HepG2 (cell line): Measurements from ENCODE around the gene GDF11. TPM values are rescaled to one million over a fixed set of nuclear protein-coding genes. Genes with fewer than 3 reads are reported as not detected.

ENCODE experiments used
- FIP1L1 ChIP-seq: fragments of 200-400 bp; formaldehyde crosslinking; IDR thresholded peaks from 2 replicates; pipeline ENCODE4 v1.6.1; 2018; ENCODE audit warnings: low read depth, mild to moderate bottlenecking, low read length, moderate library complexity, borderline replicate concordance; ENCODE audit not compliant: insufficient read depth
- MAFF ChIP-seq: IDR thresholded peaks from 2 replicates; pipeline ENCODE4 v1.6.1; 2011; ENCODE audit warnings: low read depth, low read length, improper control_type of control experiment
- NAIF1 ChIP-seq: sonication (generic); formaldehyde crosslinking; IDR thresholded peaks from 2 replicates; pipeline ENCODE4 v1.5.0; 2020; ENCODE audit warnings: mild to moderate bottlenecking, missing genetic modification reagents, borderline replicate concordance
- RFX3 ChIP-seq: IDR thresholded peaks from 2 replicates; pipeline ENCODE4 v1.6.1; 2016; ENCODE audit warnings: missing biosample characterization, missing genetic modification reagents
- ZBTB42 ChIP-seq: sonication (generic); formaldehyde crosslinking; IDR thresholded peaks from 2 replicates; pipeline ENCODE4 v1.5.0; 2020; ENCODE audit warnings: mild to moderate bottlenecking, missing genetic modification reagents
- ZNF749 ChIP-seq: sonication (generic); formaldehyde crosslinking; IDR thresholded peaks from 2 replicates; pipeline ENCODE4 v1.8.0; 2022; ENCODE audit warnings: mild to moderate bottlenecking, missing genetic modification reagents, moderate library complexity, borderline replicate concordance
- ZNF790 ChIP-seq: sonication (generic); formaldehyde crosslinking; IDR thresholded peaks from 2 replicates; pipeline ENCODE4 v1.8.0; 2022; ENCODE audit warnings: missing genetic modification reagents, mild to moderate bottlenecking, borderline replicate concordance
- polyA plus RNA-seq, 8 experiments: library from polyadenylated mRNA; depleted of rRNA in 3 of 8; stranded (reverse) in 7 of 8; unstranded in 1 of 8; fragments of >200 nt; fragmentation: Illumina TruSeq in 4 of 8; extraction: Trizol in 4 of 8; gene quantifications; 2 replicates each; pipeline versions ENCODE4 v1.2.1 to v1.2.3, GENCODE V29; 2011 to 2016; ENCODE audit warnings: low read depth in 4 of 8, missing spikeins in 1 of 8, mixed read lengths in 1 of 8; ENCODE audit not compliant: insufficient read depth in 1 of 8
- total RNA-seq, 5 experiments: library from RNA; depleted of rRNA; stranded (reverse); fragments of >200 nt; fragmentation: Illumina TruSeq; extraction: Trizol; gene quantifications; 2 replicates each; pipeline ENCODE4 v1.2.3, GENCODE V29; 2016; ENCODE audit warnings: low read depth in 1 of 5
- TF ChIP-seq, protein P1 (sequence below): sonication (generic); formaldehyde crosslinking; IDR thresholded peaks from 2 replicates; pipeline ENCODE4 v1.9.0; 2021; ENCODE audit warnings: missing genetic modification reagents, borderline replicate concordance
- TF ChIP-seq, protein P2 (sequence below): sonication (generic); formaldehyde crosslinking; IDR thresholded peaks from 2 replicates; pipeline ENCODE4; 2020; ENCODE audit warnings: missing genetic modification reagents, mild to moderate bottlenecking, borderline replicate concordance
- TF ChIP-seq, protein P3 (sequence below): sonication (generic); formaldehyde crosslinking; IDR thresholded peaks from 2 replicates; pipeline ENCODE4 v1.4.0; 2020; ENCODE audit warnings: missing genetic modification reagents
- TF ChIP-seq, protein P4 (sequence below): sonication (generic); formaldehyde crosslinking; IDR thresholded peaks from 2 replicates; pipeline ENCODE4 v1.5.0; 2020; ENCODE audit warnings: mild to moderate bottlenecking, missing genetic modification reagents, borderline replicate concordance

Gene GDF11
- total and polyA plus RNA-seq, 2 of the 13 experiments (the other 11 are each of a cell fraction or from before 2014, with no cell fraction given), result 0.63 to 1.5 TPM

DNA sequence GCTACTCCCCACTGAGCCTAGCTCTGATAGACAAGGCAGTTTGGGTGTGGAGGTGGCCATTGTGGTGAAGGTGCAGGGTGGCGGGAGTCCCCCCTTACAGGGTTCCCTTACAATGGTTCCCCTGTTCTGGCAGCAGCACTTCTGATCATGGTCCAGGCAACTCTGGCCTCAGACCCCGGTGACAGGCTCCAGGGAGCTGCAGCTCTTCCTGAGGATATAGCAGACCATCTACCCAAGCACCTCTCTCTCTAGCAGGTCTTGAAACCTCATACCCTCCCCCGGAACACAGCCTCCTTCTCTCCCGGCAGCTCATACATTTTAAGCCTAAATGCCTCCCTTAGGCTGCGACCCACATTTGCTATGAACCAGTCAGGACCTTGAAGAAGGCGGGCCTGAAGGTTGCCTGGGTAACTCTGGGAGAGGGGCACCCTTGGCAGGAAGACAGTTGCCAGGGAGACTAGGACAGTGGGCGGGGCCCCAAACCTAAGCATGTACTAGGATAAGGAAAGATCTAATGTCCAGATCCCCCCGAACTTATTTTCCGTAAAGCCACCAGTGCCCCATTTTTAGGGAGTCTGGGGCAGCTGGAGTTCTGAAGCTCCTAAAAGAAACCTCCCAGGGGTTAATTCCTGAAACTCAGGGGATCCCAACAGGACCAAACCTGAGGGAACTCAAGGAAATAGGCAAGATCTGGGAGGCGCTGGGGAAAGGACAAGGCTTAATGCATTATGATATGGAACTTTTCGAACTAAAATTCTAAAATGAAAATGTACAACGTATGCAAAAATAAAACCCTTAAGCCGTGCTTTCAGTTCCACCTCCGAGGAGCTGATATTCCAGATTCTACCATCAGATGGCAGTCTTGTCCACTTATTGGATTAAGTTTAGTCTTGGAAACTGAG lies 4.5 kb upstream of the GDF11 start (continued):
- no peak for TF ChIP-seq NAIF1 (CRISPR knock-in tag)
- TF ChIP-seq, protein P1, sequence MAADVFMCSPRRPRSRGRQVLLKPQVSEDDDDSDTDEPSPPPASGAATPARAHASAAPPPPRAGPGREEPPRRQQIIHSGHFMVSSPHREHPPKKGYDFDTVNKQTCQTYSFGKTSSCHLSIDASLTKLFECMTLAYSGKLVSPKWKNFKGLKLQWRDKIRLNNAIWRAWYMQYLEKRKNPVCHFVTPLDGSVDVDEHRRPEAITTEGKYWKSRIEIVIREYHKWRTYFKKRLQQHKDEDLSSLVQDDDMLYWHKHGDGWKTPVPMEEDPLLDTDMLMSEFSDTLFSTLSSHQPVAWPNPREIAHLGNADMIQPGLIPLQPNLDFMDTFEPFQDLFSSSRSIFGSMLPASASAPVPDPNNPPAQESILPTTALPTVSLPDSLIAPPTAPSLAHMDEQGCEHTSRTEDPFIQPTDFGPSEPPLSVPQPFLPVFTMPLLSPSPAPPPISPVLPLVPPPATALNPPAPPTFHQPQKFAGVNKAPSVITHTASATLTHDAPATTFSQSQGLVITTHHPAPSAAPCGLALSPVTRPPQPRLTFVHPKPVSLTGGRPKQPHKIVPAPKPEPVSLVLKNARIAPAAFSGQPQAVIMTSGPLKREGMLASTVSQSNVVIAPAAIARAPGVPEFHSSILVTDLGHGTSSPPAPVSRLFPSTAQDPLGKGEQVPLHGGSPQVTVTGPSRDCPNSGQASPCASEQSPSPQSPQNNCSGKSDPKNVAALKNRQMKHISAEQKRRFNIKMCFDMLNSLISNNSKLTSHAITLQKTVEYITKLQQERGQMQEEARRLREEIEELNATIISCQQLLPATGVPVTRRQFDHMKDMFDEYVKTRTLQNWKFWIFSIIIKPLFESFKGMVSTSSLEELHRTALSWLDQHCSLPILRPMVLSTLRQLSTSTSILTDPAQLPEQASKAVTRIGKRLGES (CRISPR knock-in tag), result no peak
- no peak for TF ChIP-seq ZNF790
- TF ChIP-seq ZNF749 (CRISPR knock-in tag), result no peak
- TF ChIP-seq MAFF, result peak; percentile 93
- TF ChIP-seq, protein P2, sequence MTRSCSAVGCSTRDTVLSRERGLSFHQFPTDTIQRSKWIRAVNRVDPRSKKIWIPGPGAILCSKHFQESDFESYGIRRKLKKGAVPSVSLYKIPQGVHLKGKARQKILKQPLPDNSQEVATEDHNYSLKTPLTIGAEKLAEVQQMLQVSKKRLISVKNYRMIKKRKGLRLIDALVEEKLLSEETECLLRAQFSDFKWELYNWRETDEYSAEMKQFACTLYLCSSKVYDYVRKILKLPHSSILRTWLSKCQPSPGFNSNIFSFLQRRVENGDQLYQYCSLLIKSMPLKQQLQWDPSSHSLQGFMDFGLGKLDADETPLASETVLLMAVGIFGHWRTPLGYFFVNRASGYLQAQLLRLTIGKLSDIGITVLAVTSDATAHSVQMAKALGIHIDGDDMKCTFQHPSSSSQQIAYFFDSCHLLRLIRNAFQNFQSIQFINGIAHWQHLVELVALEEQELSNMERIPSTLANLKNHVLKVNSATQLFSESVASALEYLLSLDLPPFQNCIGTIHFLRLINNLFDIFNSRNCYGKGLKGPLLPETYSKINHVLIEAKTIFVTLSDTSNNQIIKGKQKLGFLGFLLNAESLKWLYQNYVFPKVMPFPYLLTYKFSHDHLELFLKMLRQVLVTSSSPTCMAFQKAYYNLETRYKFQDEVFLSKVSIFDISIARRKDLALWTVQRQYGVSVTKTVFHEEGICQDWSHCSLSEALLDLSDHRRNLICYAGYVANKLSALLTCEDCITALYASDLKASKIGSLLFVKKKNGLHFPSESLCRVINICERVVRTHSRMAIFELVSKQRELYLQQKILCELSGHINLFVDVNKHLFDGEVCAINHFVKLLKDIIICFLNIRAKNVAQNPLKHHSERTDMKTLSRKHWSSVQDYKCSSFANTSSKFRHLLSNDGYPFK (CRISPR knock-in tag), result no peak
- no peak for TF ChIP-seq ZBTB42 (CRISPR knock-in tag)
- no peak for TF ChIP-seq FIP1L1
- TF ChIP-seq, protein P3, sequence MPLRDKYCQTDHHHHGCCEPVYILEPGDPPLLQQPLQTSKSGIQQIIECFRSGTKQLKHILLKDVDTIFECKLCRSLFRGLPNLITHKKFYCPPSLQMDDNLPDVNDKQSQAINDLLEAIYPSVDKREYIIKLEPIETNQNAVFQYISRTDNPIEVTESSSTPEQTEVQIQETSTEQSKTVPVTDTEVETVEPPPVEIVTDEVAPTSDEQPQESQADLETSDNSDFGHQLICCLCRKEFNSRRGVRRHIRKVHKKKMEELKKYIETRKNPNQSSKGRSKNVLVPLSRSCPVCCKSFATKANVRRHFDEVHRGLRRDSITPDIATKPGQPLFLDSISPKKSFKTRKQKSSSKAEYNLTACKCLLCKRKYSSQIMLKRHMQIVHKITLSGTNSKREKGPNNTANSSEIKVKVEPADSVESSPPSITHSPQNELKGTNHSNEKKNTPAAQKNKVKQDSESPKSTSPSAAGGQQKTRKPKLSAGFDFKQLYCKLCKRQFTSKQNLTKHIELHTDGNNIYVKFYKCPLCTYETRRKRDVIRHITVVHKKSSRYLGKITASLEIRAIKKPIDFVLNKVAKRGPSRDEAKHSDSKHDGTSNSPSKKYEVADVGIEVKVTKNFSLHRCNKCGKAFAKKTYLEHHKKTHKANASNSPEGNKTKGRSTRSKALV (CRISPR knock-in tag), result no peak
- peak; percentile 81 for TF ChIP-seq RFX3
- TF ChIP-seq, protein P4, sequence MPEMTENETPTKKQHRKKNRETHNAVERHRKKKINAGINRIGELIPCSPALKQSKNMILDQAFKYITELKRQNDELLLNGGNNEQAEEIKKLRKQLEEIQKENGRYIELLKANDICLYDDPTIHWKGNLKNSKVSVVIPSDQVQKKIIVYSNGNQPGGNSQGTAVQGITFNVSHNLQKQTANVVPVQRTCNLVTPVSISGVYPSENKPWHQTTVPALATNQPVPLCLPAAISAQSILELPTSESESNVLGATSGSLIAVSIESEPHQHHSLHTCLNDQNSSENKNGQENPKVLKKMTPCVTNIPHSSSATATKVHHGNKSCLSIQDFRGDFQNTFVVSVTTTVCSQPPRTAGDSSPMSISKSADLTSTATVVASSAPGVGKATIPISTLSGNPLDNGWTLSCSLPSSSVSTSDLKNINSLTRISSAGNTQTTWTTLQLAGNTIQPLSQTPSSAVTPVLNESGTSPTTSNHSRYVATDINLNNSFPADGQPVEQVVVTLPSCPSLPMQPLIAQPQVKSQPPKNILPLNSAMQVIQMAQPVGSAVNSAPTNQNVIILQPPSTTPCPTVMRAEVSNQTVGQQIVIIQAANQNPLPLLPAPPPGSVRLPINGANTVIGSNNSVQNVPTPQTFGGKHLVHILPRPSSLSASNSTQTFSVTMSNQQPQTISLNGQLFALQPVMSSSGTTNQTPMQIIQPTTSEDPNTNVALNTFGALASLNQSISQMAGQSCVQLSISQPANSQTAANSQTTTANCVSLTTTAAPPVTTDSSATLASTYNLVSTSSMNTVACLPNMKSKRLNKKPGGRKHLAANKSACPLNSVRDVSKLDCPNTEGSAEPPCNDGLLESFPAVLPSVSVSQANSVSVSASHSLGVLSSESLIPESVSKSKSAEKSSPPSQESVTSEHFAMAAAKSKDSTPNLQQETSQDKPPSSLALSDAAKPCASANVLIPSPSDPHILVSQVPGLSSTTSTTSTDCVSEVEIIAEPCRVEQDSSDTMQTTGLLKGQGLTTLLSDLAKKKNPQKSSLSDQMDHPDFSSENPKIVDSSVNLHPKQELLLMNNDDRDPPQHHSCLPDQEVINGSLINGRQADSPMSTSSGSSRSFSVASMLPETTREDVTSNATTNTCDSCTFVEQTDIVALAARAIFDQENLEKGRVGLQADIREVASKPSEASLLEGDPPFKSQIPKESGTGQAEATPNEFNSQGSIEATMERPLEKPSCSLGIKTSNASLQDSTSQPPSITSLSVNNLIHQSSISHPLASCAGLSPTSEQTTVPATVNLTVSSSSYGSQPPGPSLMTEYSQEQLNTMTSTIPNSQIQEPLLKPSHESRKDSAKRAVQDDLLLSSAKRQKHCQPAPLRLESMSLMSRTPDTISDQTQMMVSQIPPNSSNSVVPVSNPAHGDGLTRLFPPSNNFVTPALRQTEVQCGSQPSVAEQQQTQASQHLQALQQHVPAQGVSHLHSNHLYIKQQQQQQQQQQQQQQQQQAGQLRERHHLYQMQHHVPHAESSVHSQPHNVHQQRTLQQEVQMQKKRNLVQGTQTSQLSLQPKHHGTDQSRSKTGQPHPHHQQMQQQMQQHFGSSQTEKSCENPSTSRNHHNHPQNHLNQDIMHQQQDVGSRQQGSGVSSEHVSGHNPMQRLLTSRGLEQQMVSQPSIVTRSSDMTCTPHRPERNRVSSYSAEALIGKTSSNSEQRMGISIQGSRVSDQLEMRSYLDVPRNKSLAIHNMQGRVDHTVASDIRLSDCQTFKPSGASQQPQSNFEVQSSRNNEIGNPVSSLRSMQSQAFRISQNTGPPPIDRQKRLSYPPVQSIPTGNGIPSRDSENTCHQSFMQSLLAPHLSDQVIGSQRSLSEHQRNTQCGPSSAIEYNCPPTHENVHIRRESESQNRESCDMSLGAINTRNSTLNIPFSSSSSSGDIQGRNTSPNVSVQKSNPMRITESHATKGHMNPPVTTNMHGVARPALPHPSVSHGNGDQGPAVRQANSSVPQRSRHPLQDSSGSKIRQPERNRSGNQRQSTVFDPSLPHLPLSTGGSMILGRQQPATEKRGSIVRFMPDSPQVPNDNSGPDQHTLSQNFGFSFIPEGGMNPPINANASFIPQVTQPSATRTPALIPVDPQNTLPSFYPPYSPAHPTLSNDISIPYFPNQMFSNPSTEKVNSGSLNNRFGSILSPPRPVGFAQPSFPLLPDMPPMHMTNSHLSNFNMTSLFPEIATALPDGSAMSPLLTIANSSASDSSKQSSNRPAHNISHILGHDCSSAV, result no peak
